ENCODE data around the gene RPF1.
"Not testable (repeated sequence)": the region's sequence is repeated elsewhere in the genome, so short reads cannot be mapped to it uniquely, and the experiment has no call there.

Gene RPF1

DNA sequence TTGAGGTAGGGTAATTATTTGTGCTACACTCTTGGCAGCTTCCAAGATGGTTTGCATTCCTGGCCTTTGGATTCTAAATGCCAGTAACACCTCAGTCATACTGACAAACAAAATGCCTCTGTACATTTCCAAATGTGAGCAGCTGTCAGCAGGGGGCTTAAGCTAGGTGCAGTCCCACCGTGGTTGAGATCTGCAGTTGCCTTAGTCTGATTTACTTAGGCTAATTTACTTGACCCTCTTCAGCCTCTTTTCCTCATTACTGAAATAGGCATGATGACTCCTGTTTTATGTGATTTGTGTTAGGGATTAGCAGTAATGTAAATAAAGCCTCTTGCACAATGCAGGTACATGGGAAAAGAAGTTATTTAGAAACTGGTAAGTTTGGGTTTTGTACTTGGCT is 13.7 kb downstream of the RPF1 start:
- no peak for DNase-seq

DNA sequence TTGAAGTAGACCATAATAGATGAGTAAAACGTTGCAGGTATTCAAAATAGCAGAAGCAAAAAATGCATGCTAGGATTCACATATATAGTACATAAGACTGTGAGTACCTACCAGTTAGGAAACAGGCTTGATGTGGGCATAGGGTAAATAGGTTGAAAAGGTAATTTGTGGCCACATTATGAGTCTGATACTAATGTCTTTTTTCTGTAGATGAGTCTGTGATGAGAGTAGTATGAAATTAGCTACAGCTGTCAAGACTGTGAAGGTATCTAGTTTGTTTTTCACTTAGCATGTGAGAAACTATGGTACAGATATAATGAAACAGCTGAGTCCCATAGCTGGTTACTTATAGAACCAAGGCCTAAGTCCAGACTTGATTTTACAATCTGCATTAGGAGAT is 14.7 kb downstream of the RPF1 start:
- no peak for DNase-seq

DNA sequence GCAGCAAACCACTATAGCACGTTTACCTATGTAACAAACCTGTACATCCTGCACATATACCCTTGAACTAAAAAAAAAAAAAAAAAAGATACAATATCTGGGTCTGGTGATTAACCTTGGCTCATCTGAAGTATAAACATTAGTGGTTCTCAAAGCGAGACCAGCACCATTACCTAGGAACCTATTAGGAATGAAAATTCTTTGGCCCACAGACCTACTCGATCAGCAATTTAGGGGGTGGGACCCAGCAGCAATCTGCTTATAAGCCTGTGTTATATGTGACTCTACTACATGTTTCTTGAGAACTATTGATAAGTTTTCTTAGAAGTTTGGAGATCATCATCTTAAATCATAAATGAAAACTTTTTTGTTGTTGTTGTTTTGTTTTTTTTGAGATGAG is 17.4 kb downstream of the RPF1 start:
- no peak for DNase-seq

DNA sequence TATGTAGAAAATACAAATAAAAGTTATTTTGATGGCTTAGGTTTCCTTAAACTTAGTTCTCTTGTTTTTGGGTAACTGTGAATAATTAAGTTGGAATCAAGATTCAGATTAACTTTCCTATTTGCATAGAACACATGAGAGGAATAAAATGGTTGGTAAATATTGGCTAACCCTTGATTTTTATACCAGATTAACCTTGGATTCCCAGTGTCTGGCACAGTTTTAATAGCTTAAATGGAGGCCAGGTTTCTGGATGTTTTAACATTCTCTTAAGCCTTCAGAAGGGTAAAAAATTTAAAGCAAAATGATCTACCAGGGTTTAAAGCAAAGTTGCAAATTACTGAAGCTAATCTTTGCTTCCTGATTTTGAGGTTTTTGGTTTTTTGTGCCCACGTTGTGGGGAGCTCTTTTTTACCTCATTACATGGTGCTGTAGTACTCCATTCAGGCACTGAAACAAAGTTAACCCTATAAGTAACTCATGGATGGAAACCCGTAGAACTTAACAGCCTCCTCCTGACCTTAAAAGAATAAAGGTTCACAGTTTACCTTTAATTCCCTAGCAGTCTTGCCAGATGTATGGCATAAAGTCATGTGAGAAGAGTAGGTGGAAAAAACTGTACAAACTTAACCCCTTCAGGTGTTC is 18.7 kb downstream of the RPF1 start:
- DNase-seq = no peak

DNA sequence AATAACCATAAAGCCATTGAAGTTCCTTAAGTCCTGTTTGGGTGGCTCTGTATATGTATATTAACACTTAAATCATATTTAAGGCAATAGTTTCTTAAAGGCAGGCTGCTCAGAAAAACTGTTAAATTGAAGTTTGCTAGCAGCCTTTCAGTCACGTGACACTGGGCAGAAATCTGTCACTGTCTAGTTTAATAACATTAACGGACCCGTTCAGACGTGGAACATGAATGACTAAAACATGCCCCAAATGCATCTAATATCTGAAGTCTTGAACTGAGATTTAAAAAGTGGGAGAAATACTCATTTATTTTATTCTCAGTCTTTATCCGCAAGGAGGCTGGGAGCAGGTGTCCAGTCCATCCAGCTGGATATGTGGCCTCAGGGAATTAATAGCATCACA is 23.9 kb downstream of the RPF1 start:
- no peak for DNase-seq

DNA sequence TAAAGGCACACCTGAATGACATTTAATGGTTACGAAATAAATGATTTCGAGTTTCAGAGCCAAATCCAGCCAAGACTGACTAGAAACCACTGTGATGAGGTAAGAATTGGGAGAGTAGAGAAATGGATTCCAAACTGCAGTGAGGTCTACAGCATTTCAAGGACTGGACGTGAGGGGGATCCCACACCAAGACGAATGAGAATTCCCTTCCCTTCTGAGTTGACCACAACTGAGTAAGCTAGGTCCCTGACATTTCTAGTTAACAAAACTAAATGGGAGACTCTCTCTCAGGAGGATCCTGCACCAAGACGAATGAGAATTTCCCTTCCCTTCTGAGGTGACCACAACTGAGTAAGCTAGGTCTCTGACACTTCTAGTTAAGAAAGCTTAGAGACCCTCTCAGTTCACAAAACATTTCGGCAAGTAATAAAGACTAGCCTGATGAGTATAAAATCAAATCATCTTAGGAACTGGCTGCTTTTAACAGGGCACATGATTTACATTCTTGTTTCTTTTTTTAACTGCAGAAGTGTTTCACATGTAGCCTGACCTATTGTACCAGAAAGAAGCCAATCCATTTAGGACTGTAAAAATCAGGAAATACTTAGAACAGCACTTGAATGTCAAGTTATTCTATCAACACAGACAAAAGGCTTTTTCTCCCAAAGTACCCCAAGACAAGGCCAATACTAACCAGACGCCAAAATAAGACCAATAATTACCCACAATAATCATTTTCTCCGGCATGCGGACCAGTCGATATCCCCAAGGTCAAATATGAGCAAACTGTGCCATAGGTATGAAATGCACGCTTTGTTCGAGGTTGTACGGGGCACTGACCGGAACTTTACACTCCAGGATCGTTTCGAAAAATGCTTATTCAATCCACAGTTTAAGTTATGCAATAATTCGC is 25.8 kb downstream of the RPF1 start:
- DNase-seq = peak; percentile 66

DNA sequence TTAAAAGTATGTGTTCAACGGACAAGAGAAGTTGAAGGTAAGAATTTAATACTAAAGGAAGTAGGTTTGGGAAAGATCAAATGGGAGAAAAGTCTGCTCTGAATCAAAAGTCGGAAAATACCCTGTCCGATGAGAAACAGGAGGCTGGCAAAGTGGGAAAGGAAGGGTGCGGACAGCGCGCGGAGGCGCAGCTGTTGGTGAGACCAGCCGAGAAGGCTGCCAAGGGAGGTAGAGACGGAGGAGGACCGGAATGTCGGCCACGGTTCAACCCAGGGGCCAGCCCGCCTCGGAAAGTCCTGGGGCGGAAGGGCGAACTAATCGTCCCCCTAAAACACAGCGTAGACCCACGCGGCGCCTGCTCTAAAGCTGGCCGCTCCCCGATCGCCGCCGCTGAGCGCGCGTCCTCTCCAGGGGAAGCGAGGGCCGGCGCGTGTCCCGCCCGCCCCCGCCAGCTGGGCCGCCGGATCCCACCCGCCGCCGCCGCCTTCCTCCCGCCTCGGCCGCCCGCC is 26.5 kb downstream of the RPF1 start:
- peak; percentile 70 for DNase-seq

DNA sequence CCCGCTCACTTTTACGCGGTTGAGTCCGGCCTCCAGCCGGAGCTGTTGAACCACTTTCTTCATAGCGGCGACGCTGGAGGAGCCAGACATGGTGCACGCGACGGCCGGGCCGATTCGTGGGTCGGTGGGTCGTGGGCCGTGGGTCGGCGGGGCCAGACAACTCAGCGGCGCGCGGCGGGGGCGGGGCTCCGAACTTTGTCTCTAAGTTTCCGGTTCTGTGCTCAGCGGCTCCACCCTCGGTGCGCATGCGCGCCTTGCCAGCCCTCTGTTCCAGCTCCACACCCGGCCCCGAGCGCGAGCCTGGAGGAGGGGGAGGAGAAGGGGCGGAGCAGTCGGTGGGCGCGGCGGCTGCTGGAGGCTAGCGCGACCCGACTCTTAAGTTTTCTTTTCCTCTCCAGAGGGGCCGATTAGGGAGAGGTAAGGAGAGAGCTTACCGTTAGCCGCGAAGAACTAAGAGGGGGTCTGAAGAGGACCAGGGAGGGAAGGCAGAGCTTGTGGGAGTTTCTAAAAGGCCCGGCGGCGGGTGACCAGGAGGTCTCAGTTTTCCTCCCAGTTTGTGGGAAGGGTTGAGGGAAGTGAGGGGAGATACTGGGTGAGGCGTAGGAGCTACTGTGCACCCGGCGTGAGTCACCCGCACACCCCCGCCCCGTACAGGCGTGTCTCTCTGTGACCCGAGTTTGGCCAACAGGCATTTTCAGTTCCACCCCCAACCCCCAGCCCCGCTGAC is 27.1 kb downstream of the RPF1 start, which contains the start of the genes GNG5 and SPATA1:
Gene GNG5 (minus strand): TSS at position 580 of the 727 bp plus-strand sequence. CDS start 490 bp downstream, at position 90.
Gene SPATA1 (plus strand): TSS at position 385 of the 727 bp plus-strand sequence. CDS start 9,974 bp downstream, outside the sequence.
- DNase-seq = peak; percentile 96

DNA sequence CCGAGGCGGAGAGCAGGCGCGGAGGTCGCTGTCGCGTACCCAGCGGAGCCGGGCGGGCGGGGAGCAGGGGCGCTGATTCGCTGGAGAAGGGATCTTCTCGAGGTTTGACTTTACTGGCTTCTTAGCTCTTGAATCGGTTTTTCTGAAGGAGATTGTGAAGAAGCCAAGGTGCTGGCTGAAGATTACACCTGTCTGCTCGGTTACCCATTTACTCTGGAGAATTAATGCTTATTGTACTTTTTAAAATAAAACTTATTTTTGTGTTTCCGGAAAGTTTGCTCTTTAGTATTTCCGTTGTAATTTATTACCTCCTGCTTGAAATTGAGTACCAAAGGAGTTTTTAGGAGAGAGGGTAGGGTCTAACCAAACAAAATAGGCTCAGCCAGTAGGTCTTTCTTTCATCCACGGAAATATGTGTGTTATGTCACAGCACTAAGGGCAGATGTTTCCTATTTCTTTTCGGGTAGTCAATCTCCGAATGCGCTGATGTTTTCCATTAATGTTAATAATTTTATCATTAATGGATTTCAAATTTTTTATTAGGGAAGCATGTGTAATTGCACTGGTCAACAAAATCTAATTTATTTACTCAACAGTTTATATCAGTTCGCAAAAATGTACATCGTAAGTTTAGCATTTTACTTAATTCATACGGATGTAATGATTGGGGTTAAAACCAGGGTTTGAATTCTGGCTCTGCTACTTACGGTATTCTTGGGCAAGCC is 27.8 kb downstream of the RPF1 start:
- no peak for DNase-seq

DNA sequence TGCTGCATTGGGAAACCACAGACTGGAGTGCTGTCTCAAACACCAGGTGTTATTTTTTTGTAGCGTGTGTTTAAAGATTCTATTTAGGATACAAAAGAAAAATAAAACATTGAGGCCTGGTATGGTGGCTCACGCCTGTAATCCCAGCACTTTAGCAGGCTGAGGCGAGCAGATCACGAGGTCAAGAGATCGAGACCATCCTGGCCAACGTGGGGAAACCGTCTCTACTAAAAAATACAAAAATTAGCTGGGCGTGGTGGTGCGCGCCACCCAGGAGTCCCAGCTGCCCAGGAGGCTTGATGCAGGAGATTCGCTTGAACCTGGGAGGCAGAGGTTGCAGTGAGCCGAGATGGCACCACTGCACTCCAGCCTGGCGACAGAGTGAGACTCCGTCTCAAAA is 28.8 kb downstream of the RPF1 start:
- not testable (repeated sequence) for DNase-seq

DNA sequence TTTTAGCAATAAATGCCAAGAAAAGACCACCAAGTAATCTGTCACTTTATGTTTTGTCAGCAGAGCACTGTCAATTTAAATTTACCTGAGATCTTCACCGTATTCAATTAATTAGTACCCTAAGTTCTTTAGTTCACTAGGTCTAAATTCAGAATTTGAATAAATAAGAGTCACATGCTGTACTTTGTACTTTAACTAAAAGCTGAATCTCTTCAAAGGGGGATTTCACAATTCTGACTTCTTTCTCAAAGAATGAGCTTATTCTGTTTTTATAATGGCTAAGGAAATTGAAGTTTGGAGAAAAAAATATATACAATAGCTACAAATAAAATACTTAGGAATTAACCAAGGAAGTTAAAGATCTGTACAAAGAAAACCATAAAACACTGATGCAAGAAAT is 29.4 kb downstream of the RPF1 start:
- DNase-seq = no peak

DNA sequence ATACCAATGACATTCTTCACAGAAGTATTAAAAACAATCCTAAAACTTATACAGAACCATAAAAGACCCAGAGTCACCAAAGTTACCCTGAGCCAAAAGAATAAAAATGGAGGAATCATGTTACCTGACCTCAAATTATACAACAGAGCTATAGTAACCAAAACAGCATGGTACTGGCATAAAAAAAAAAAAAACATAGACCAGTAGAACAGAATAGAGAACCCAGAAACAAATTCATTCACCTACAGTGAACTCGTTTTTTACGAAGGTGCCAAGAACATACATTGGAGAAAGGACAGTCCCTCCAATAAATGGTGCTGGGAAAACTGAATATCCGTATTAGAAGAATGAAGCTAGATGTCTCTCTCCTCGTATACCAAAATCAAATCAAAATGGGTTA is 30.0 kb downstream of the RPF1 start:
- no peak for DNase-seq

DNA sequence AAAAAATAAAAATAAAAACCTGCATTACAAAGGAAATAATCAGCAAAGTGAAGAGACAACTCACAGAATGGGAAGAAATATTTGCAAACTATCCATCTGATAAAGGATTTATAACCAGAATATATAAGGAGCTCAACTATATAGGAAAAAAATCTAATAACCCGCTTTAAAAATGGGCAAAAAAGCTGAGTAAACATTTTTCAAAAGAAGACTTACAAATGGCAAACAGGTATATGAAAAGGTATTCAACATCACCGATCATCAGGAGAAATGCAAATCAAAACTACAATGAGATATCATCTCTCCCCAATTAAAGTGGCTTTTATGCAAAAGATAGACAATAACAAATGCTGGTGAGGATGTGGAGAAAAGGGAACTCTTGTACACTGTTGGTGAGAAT is 31.1 kb downstream of the RPF1 start:
- DNase-seq = no peak

DNA sequence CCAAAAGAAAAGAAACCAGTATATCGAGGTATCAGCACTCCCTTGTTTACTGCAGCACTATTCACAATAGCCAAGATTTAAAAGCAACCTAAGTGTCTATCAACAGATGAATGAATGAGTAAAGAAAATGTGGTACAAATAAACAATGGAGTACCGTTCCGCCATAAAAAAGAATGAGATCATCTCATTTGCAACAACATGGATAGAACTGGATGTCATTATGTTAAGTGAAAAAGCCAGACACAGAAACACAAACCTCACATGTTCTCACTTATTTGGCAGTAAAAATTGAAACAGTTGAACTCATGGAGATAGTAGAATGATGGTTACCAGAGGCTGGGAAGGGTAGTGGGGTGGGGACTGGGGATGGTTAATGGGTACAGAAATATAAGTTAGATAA is 31.6 kb downstream of the RPF1 start:
- DNase-seq = no peak

DNA sequence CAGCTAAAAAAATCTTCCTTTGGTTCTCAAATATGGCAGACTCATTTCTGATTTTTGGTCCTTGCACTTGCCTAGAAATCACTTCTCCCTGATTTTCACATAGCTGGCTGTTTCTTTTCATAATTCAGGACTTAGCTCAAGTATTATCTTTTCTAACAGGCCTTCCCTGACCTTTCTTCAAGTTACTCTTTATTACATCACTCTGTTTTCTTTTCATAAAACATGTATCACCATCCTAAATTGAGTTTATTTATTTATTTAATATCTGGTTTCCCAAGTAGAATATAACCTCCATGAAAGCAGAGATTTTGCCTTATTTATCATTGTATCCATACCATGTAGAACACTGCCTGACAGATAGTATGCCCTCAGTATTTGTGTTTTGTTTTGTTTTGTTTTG is 45.5 kb downstream of the RPF1 start:
- peak; percentile 7 for DNase-seq

DNA sequence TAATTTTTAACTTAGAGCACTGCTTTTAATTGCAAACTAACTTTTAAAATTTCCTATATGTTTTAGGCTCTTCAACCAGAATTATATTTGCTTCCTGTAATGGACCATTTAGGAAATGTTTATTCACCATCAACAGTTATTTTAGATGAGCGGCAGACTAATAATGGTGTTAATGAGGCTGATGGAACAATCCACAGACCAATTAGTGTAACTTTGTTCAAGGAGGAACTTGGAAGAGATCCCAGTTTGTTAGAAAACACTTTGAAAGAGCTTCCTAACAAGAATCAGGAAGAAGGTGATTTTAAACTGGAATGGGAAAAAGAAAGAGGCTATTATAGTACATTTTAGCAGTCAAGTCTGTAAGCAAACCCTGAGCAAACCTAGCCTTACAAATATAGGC is 46.7 kb downstream of the RPF1 start:
- no peak for DNase-seq

DNA sequence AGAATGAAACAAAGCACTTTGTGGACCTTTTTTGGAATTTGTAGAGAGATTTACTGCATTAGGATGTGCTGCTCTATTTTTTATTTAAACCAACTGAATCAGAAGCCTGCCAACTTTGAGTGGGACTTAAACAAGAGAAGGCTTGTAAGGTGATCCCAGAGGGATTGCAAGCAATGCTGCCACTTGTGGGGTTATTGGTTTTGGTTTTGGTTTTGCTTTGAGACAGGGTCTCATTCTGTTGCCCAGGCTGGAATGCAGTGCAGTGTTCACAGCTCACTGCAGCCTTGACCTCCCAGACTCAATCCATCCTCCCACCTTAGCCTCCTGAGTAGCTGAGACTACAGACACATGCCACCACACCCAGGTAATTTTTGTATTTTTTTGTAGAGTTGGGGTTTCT is 59.5 kb downstream of the RPF1 start:
- no peak for DNase-seq

DNA sequence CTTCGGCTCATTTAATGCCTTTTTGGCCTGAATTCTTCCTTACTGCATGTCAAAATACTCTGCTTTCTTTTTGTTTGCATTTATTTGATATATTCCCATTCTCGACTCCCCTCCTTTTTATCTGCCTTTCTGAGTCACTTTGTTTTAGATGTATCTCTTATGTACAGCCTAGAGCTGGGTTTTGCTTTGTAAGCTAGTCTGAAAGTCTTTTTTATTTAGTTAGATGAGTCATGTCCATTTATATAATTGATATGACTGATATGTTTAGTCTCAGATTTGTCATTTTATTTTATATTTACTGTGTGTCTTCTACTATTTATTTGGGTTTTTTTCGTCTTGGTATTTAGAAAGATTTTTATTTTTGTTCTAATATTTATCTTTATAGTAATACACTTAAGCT is 60.9 kb downstream of the RPF1 start:
- DNase-seq = peak; percentile 49

DNA sequence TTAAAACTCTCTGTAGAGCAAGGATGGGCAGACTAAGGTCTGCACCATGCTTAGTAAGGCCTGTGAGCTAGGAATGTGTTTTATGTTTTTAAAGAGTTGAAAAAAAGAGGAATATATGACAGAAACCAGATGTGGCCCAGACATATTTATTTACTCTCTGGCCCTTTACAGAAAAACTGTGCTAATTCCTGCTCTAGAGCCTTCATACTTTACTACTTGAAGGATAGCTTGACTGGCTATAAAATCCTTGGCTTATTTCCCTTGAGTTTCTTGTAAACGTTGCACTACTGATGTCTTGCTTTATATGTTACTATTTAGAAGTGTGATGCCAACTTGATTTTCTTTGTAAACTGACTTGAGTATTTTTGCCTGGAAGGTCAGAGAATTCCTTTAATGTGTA is 61.7 kb downstream of the RPF1 start:
- DNase-seq = no peak

DNA sequence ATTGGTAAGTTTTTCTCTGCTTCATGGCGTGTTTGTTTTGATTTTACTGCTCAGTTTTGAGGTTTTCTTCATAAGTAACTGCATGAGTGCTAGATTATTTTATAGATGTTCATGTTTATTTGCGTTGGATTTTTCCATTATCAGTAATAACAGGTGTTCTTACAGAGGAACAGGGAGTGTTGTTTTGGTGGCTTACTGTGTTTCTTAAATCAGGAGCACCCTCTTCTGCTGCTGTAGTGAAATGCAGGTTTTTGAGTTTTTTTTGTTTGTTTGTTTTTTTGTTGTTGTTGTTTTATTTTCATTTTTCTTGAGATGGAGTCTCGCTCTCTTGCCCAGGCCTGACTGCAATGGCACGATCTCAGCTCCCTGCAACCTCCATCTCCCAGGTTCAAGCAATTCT is 62.6 kb downstream of the RPF1 start:
- DNase-seq = no peak
